Activated naive CD8-positive, alpha-beta T cell treated with anti-CD3 and anti-CD28 coated beads, Interleukin-2, amount 50 U/mL, for 24 hours (primary cell): ENCODE measurements around the gene NPEPL1.

Source experiments
- ATAC-seq: fragments of 150-1000 bp; cut with Tn5 transposase; one replicate; pipeline ENCODE4 v1.10.0; 2021
- DNase-seq: peaks from one replicate; pipeline ENCODE4 v3.0.0; 2021
- H3K27ac Mint-ChIP-seq: one replicate; pipeline ENCODE4 v1.8.0; 2021; ENCODE audit warnings: mild to moderate bottlenecking, mixed read lengths
- H3K27me3 Mint-ChIP-seq: one replicate; pipeline ENCODE4 v1.8.0; 2021; ENCODE audit warnings: mixed read lengths
- H3K36me3 Mint-ChIP-seq: one replicate; pipeline ENCODE4 v1.8.0; 2021; ENCODE audit warnings: low read depth, mixed read lengths
- H3K4me1 Mint-ChIP-seq: one replicate; pipeline ENCODE4 v1.8.0; 2021; ENCODE audit warnings: mixed read lengths
- H3K4me3 Mint-ChIP-seq: one replicate; pipeline ENCODE4 v1.8.0; 2021; ENCODE audit warnings: mild to moderate bottlenecking, moderate library complexity, mixed read lengths
- H3K9me3 Mint-ChIP-seq: one replicate; pipeline ENCODE4 v1.8.0; 2021; ENCODE audit warnings: mixed read lengths

The NPEPL1 gene

DNA sequence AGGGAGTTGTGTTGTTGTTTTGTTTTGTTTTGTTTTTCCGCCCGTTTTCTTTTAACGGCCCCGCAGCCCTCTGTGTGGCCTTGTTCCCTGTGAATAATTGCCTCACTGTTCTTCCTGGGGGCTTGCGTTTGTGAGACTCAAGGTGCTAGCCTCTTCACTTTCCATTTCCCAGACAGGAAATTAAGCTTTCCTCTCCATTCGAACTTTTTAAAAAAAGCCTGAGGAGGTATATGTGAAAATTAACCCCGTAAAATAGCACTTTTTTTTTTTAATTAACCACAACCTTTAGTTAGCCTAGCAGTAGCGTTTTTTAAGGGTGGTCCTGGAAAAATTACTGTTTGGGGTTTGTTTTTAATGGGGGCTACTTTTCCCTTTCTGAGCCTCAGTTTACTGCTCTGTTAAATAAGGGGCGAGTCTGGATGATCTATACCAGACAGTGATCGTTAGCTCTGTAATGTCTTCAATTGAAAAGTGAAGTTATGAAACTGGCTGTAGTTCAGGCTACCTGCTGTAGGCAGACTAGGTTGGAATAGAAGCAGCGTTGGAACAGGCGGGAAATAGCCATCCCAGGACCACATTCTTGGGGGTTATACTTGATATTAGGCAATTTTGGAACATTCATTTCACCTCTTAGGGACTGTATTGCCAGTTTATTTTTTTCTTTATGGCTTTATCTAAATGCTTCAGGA lies 39.9 kb upstream of the NPEPL1 start:
- Mint-ChIP-seq H3K27ac (peak overlapping the region; percentile 99), H3K4me1 (peaks cover 51% of the 10 kb centered on the region), H3K27me3 (no peaks in the 10 kb centered on the region), H3K36me3 (peaks cover 23% of the 10 kb centered on the region), H3K9me3 (no peaks in the 10 kb centered on the region), H3K4me3 (peak overlapping the region; percentile 99)
- ATAC-seq (no peak), DNase-seq (no peak)

DNA sequence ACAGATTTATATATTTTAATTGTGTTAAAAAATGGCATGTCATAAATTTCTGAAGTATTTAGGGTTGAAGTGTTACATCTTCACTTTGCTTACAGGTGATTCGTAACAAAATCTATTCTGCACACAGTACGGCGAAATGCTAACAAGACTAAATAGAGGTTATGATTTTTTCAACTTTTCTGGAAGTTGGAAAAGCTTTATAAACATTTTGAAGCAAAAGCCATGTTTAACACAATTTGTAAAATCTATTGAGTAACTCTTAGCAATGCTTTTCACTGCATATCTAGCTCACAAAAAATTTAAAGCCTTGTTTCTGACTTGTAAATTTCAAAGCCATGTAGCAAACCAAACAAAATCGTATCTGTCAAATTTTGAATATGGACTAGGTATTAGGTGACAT lies 38.3 kb upstream of the NPEPL1 start:
- ATAC-seq (no peak), DNase-seq (no peak)
- Mint-ChIP-seq H3K4me1 (peaks cover 61% of the 10 kb centered on the region), H3K27ac (no peak overlapping the region), H3K27me3 (no peaks in the 10 kb centered on the region), H3K36me3 (peaks cover 26% of the 10 kb centered on the region), H3K4me3 (peak overlapping the region; percentile 99), H3K9me3 (no peaks in the 10 kb centered on the region)

DNA sequence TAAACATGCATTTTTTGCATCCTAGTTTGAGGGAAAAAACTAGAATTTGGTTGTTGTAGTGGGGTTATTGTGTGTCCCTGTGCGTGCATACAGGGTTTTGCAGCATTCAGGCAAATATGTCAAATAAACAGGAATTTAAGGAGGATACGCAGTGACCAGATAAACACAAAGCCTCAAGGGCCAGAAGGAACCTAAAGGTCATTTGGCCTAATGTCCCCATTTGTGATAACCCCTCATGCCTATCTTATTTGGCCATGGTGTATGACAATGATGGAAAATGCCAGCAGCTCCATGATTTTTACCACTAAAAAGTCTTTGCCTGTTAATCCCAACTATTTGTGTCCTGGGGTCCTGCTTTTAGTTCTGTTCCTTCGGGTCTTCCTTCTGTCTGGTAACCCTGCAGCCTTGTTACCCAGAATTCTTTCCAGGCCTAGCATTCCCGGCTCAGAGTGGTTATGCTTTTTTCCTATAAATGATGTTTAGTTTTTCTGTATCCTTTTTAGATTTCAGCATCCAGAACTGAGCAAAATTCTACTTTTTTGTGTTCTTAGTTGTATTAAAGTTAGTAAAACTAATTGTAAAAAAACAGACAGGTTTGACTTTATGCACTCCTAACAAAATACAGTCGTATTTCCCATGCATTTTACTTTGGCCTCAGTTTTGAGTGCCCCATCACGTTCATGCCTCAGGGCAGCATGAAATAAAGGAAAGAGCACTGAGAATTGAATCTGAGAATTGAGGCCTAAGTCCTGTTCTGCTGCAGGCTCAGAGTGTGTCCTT lies 37.1 kb upstream of the NPEPL1 start:
- Mint-ChIP-seq H3K4me3 (peak overlapping the region; percentile 53), H3K27ac (peak overlapping the region; percentile 49), H3K4me1 (peaks cover 71% of the 10 kb centered on the region), H3K27me3 (no peaks in the 10 kb centered on the region), H3K9me3 (no peaks in the 10 kb centered on the region), H3K36me3 (peaks cover 33% of the 10 kb centered on the region)
- DNase-seq (no peak), ATAC-seq (no peak)

DNA sequence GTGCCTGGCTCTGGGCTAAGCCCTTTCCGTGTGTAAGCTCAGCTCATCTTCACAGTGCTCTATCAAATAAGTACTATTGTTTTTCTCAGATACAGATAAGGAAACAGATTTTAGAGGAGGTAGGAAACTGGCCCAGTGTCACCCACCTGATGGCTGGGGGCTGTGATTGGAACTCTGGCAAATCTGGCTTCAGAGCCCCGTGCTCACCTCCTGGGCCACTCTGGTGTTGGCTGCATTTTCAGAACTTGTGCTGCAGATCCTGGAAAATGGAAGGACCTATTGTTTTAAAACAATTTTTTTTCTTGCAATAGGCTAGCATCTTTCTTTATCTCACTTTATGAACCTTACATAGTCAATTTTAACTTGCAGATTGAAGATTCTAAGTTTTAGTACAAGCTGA lies 35.8 kb upstream of the NPEPL1 start:
- DNase-seq (no peak), ATAC-seq (no peak)
- no peaks in the 10 kb centered on the region for H3K27me3 Mint-ChIP-seq
- peak overlapping the region; percentile 86 for H3K27ac Mint-ChIP-seq
- no peaks in the 10 kb centered on the region for H3K9me3 Mint-ChIP-seq
- peaks cover 31% of the 10 kb centered on the region for H3K36me3 Mint-ChIP-seq
- H3K4me3 Mint-ChIP-seq = peak overlapping the region; percentile 53
- H3K4me1 Mint-ChIP-seq = peaks cover 82% of the 10 kb centered on the region

DNA sequence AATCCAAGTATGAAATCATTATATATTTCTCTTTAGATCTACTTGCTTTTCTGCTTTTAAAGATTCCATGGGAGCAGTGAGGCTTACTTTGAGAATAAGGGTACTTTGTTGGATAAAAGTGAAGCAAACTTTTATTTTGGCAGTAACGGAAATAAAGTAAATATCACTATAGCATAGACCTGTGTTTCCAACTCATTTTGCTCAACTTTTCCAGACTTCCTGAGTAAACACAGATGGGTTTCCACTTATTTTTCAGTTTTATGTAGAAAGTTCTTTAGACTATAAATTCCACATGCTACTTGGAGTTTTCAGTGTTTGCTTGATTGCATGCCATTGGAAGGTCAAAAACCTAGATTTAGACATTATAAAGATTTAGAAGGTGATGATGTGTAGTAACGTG lies 35.3 kb upstream of the NPEPL1 start:
- peaks cover 87% of the 10 kb centered on the region for H3K4me1 Mint-ChIP-seq

DNA sequence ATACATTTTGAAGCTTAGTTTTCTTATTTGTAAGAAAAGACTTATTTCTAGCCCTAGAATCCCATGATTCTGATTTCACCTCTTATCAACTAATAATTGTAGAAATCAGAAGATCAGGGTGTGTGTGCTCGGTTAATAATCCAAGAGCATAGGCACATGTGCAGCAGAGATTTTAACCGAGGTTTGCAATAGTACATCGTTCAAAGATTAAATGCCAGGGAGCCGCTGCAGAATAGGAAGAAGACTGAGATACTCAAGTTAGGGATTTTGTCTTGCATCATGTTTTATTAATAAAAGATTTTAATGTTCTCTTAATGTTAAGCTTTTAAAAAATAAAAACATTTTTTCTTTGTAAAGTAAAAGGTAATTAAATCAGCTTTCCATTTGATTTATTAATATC lies 34.6 kb upstream of the NPEPL1 start:
- H3K4me1 Mint-ChIP-seq = peaks cover 87% of the 10 kb centered on the region
- peak overlapping the region; percentile 53 for H3K4me3 Mint-ChIP-seq
- H3K27me3 Mint-ChIP-seq = no peaks in the 10 kb centered on the region
- no peaks in the 10 kb centered on the region for H3K9me3 Mint-ChIP-seq
- ATAC-seq = no peak
- peak overlapping the region; percentile 86 for H3K27ac Mint-ChIP-seq
- H3K36me3 Mint-ChIP-seq = peaks cover 29% of the 10 kb centered on the region
- no peak for DNase-seq

More for the DNA sequence above, 35.3 kb upstream of the NPEPL1 start:
- Mint-ChIP-seq H3K27ac (peak overlapping the region; percentile 86), H3K36me3 (peaks cover 32% of the 10 kb centered on the region), H3K9me3 (no peaks in the 10 kb centered on the region), H3K4me3 (peak overlapping the region; percentile 53), H3K27me3 (no peaks in the 10 kb centered on the region)
- no peak for ATAC-seq
- no peak for DNase-seq

DNA sequence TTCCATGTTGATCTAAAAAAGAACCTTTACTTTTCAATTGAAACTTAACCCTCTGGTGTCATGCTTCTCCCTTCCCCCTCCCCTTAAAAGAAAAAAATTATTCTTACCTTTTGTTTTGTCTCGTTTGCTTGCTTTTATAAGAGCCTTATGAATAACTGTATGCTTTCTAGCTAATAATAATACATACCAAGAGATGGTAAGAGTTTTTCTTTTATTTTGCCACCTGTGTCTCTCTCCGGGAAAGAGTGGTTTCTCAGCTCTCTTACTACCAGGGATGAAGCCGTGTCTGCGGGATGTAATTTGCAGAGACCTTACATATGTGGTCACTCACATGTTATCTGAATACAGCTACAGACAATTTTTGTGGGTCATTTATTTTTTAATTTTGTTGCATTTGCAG lies 33.8 kb upstream of the NPEPL1 start:
- H3K36me3 Mint-ChIP-seq = peaks cover 32% of the 10 kb centered on the region
- H3K27ac Mint-ChIP-seq = peak overlapping the region; percentile 86

DNA sequence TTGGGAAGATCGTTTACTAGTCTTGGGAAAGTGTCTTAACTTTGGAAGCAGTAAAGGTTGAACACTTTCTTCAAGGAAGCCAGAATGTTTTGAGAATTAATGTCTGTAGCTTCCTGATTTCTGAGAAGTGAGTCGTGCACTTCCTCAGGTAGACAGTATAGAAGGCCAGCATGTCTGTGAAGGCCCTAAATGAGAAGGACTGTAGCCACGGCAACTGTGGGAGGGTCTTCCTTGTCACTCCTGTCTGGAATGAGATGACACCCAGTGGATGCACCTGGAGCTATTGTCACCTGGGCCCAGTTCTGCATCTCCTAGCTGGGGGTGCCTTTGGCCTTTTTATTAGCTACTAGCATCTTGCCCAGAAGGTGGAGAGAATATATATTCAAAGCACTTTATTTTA lies 32.8 kb upstream of the NPEPL1 start:
- no peaks in the 10 kb centered on the region for H3K9me3 Mint-ChIP-seq
- peaks cover 36% of the 10 kb centered on the region for H3K36me3 Mint-ChIP-seq
- peaks cover 88% of the 10 kb centered on the region for H3K4me1 Mint-ChIP-seq
- no peak for DNase-seq
- H3K4me3 Mint-ChIP-seq = peak overlapping the region; percentile 49
- H3K27ac Mint-ChIP-seq = peak overlapping the region; percentile 86
- no peaks in the 10 kb centered on the region for H3K27me3 Mint-ChIP-seq
- ATAC-seq = no peak

More for the DNA sequence above, 33.8 kb upstream of the NPEPL1 start:
- peak overlapping the region; percentile 53 for H3K4me3 Mint-ChIP-seq
- no peaks in the 10 kb centered on the region for H3K27me3 Mint-ChIP-seq
- ATAC-seq (no peak), DNase-seq (no peak)
- H3K9me3 Mint-ChIP-seq = no peaks in the 10 kb centered on the region
- peaks cover 85% of the 10 kb centered on the region for H3K4me1 Mint-ChIP-seq

GRCh38 chr20:58660855-58661597 lies 31.6 kb upstream of the NPEPL1 start:
- Mint-ChIP-seq H3K27me3 (no peaks in the 10 kb centered on the region), H3K4me3 (peak overlapping the region; percentile 67), H3K27ac (peak overlapping the region; percentile 92), H3K36me3 (peaks cover 32% of the 10 kb centered on the region), H3K4me1 (peaks cover 86% of the 10 kb centered on the region), H3K9me3 (no peaks in the 10 kb centered on the region)
- ATAC-seq (peak; percentile 20), DNase-seq (peak; percentile 20)

DNA sequence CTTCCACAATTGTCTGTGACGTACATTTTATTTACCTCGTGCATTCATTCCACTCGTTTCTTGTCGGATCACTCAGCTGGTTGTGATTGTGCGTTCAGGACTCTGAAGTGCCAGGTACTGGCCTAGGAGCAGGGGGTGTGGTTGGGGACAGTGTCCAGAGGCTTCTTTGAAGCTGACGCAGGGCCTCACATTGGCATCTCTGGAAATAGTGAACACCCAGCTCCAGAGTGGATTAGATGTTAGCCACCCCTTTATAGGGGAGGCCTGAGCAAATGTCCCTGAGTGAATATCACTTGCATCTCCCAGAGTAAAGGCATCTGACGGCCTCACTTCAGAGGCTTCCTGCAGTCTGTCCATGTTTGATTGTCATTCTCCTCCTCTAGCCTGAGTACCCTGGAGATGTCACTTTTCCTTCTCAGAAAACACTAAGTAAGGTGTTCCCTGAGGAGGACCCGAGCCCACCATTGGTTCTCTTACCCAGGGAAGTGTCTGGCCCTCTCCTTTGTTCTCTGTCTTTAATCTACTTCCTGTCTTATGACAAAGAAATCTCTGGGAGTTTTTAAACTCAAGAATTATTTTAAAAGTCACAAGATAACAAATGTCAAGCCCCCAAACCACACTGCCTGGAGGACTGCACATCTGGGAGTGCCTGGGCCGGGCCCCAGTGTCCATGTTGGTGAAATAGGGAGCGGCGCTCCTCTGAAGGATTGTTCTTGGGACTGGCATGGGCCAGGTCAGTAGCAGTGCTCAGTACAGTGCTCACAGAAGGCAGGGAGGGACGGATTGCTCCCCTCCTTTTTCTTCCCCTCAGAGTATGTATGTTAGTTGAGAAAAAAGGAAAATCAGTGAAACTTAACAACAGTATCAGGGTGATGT lies 30.8 kb upstream of the NPEPL1 start:
- H3K27me3 Mint-ChIP-seq = no peaks in the 10 kb centered on the region
- peak overlapping the region; percentile 92 for H3K27ac Mint-ChIP-seq
- H3K4me3 Mint-ChIP-seq = peak overlapping the region; percentile 67

DNA sequence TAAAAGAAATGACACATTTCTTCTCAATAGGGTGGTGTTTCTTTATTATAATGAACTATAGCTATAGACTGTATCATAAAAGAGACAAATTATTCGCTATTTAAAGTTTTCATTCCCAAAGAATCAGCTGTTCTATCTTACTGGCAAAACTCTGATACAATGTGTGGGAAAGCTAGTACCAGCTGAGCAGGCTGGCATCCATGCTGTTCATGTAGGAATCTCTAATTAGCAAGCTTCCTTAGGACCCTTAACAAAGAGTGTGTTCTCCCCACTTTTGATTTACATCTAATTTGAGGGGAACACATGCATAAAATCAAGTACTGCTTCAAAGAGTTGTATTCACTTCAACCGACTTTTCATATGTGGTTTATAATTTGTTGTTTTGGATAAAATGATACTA lies 28.3 kb upstream of the NPEPL1 start:
- peaks cover 46% of the 10 kb centered on the region for H3K36me3 Mint-ChIP-seq
- peaks cover 64% of the 10 kb centered on the region for H3K4me1 Mint-ChIP-seq

More for the DNA sequence above, 30.8 kb upstream of the NPEPL1 start:
- DNase-seq (no peak), ATAC-seq (peak; percentile 25)
- Mint-ChIP-seq H3K9me3 (no peaks in the 10 kb centered on the region), H3K36me3 (peaks cover 34% of the 10 kb centered on the region), H3K4me1 (peaks cover 81% of the 10 kb centered on the region)

GRCh38 chr20:58664883-58665282 lies 27.7 kb upstream of the NPEPL1 start:
- no peak for ATAC-seq
- H3K4me1 Mint-ChIP-seq = peaks cover 64% of the 10 kb centered on the region
- H3K27ac Mint-ChIP-seq = peak overlapping the region; percentile 9
- DNase-seq = no peak
- no peaks in the 10 kb centered on the region for H3K9me3 Mint-ChIP-seq
- H3K36me3 Mint-ChIP-seq = peaks cover 47% of the 10 kb centered on the region
- H3K4me3 Mint-ChIP-seq = no peak overlapping the region
- H3K27me3 Mint-ChIP-seq = no peaks in the 10 kb centered on the region

More for the DNA sequence above, 28.3 kb upstream of the NPEPL1 start:
- Mint-ChIP-seq H3K4me3 (no peak overlapping the region), H3K27me3 (no peaks in the 10 kb centered on the region), H3K27ac (peak overlapping the region; percentile 64), H3K9me3 (no peaks in the 10 kb centered on the region)
- no peak for DNase-seq
- no peak for ATAC-seq

DNA sequence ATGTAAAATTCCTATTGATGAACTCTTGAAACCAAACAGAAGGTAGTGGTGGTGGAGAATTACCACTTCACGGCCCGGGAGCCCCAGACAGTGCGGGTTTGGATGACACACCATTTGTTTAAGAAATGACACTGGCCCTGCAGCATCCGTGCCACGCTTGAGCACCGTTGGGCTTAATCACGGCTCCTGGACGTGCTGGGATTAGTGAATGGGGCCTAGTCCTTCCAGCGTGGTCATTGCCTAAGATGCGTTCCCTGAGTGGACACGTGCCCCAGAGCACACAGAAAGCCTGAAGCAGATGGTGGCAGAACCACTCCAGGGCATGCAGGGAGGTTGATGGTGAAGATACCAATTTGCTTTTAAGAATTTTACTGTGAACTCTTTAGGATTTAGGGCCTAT lies 27.0 kb upstream of the NPEPL1 start:
- Mint-ChIP-seq H3K4me3 (no peak overlapping the region), H3K36me3 (peaks cover 47% of the 10 kb centered on the region), H3K27ac (no peak overlapping the region), H3K27me3 (no peaks in the 10 kb centered on the region), H3K4me1 (peaks cover 57% of the 10 kb centered on the region), H3K9me3 (no peaks in the 10 kb centered on the region)
- DNase-seq (no peak), ATAC-seq (no peak)

GRCh38 chr20:58666702-58667101 lies 25.9 kb upstream of the NPEPL1 start:
- H3K9me3 Mint-ChIP-seq = no peaks in the 10 kb centered on the region
- H3K27ac Mint-ChIP-seq = no peak overlapping the region
- ATAC-seq (no peak), DNase-seq (no peak)
- H3K27me3 Mint-ChIP-seq = no peaks in the 10 kb centered on the region
- peaks cover 47% of the 10 kb centered on the region for H3K4me1 Mint-ChIP-seq
- H3K36me3 Mint-ChIP-seq = peaks cover 42% of the 10 kb centered on the region
- H3K4me3 Mint-ChIP-seq = no peak overlapping the region
